GM21526 (cell line): ENCODE results near the gene WDR27.

ENCODE experiments used
- ATAC-seq: cut with Tn5 transposase; IDR thresholded peaks from one replicate; pipeline ENCODE4 v1.9.1; 2021; ENCODE audit warnings: moderate library complexity; ENCODE audit not compliant: unreplicated experiment, low FRiP score

WDR27 gene

GRCh38 chr6:169573883-169574282 is 127.9 kb downstream of the WDR27 start:
- no peak for ATAC-seq

- no peak for ATAC-seq
Observed at GRCh38 chr6:169571123-169571962, 130.5 kb downstream of the WDR27 start.

- peak; percentile 64 for ATAC-seq
Observed at GRCh38 chr6:169568314-169569087, 133.3 kb downstream of the WDR27 start.

- no peak for ATAC-seq
Observed at GRCh38 chr6:169567819-169568218, 134.0 kb downstream of the WDR27 start.

- ATAC-seq, result no peak
Observed at GRCh38 chr6:169566961-169567750, 134.7 kb downstream of the WDR27 start.

GRCh38 chr6:169566319-169566718 is 135.5 kb downstream of the WDR27 start:
- no peak for ATAC-seq

GRCh38 chr6:169564453-169565240 is 137.2 kb downstream of the WDR27 start:
- ATAC-seq, result no peak

- ATAC-seq, result no peak
Observed at GRCh38 chr6:169561665-169562064, 140.2 kb downstream of the WDR27 start.

- no peak for ATAC-seq
Observed at GRCh38 chr6:169559592-169559991, 142.2 kb downstream of the WDR27 start.

GRCh38 chr6:169558774-169559441 is 142.9 kb downstream of the WDR27 start:
- no peak for ATAC-seq

- ATAC-seq, result no peak
Observed at GRCh38 chr6:169558378-169558773, 143.5 kb downstream of the WDR27 start.

- no peak for ATAC-seq
Observed at GRCh38 chr6:169557887-169558286, 143.9 kb downstream of the WDR27 start.

- peak; percentile 100 for ATAC-seq
Observed at GRCh38 chr6:169556758-169557548, 144.9 kb downstream of the WDR27 start.

GRCh38 chr6:169555971-169556617 is 145.7 kb downstream of the WDR27 start:
- ATAC-seq, result no peak

- no peak for ATAC-seq
Observed at GRCh38 chr6:169545982-169546381, 155.8 kb downstream of the WDR27 start.

GRCh38 chr6:169543704-169544103 is 158.1 kb downstream of the WDR27 start:
- no peak for ATAC-seq

- no peak for ATAC-seq
Observed at GRCh38 chr6:169542491-169542890, 159.3 kb downstream of the WDR27 start.

GRCh38 chr6:169539176-169539897 is 162.5 kb downstream of the WDR27 start:
- no peak for ATAC-seq
